ENCODE data around the gene DLG5.
"Not testable (repeated sequence)": the region's sequence is repeated elsewhere in the genome, so short reads cannot be mapped to it uniquely, and the experiment has no call there.

Gene DLG5

GRCh38 chr10:77770868-77771175 is 155.7 kb downstream of the DLG5 start:
- Histone ChIP-seq H3K27ac (no peak overlapping the region), H3K4me3 (no peak overlapping the region), H3K27me3 (no peaks in the 10 kb centered on the region), H3K4me2 (no peak overlapping the region), H3K9me3 (no peaks in the 10 kb centered on the region), H3K36me3 (no peaks in the 10 kb centered on the region), H3K9ac (no peak overlapping the region), H4K20me1 (no peaks in the 10 kb centered on the region), H3K4me1 (peaks cover 6% of the 10 kb centered on the region)
- TF ChIP-seq Cebpa-rat (IDR thresholded peaks at IDR 0.05): no peak

GRCh38 chr10:77770081-77770867 is 156.3 kb downstream of the DLG5 start:
- Histone ChIP-seq H3K4me1 (peaks cover 6% of the 10 kb centered on the region), H3K4me2 (no peak overlapping the region), H3K27ac (no peak overlapping the region), H4K20me1 (no peaks in the 10 kb centered on the region), H3K27me3 (no peaks in the 10 kb centered on the region), H3K9me3 (no peaks in the 10 kb centered on the region), H3K4me3 (no peak overlapping the region), H3K36me3 (no peaks in the 10 kb centered on the region), H3K9ac (no peak overlapping the region)
- TF ChIP-seq Cebpa-rat (IDR thresholded peaks at IDR 0.05): no peak

- no peaks in the 10 kb centered on the region for H3K9me3 ChIP-seq
- TF ChIP-seq Cebpa-rat (IDR thresholded peaks at IDR 0.05): no peak
Measured at GRCh38 chr10:77768039-77768438, 158.5 kb downstream of the DLG5 start.

GRCh38 chr10:77763453-77764430 is 162.8 kb downstream of the DLG5 start:
- TF ChIP-seq Cebpa-rat (IDR thresholded peaks at IDR 0.05): no peak
- Histone ChIP-seq H4K20me1 (no peaks in the 10 kb centered on the region), H3K4me3 (no peak overlapping the region), H3K4me2 (peak overlapping the region; percentile 44; the same call in 1 of the 2 replicates), H3K9me3 (no peaks in the 10 kb centered on the region), H3K4me1 (peaks cover 9% of the 10 kb centered on the region), H3K27me3 (no peaks in the 10 kb centered on the region), H3K9ac (no peak overlapping the region), H3K27ac (no peak overlapping the region), H3K36me3 (no peaks in the 10 kb centered on the region)

More at GRCh38 chr10:77768039-77768438, 158.5 kb downstream of the DLG5 start:
- no peaks in the 10 kb centered on the region for H3K36me3 ChIP-seq
- H3K4me3 ChIP-seq: no peak overlapping the region
- H3K9ac ChIP-seq: no peak overlapping the region
- no peaks in the 10 kb centered on the region for H3K27me3 ChIP-seq
- H3K4me1 ChIP-seq: peaks cover 16% of the 10 kb centered on the region
- H3K4me2 ChIP-seq: no peak overlapping the region
- no peaks in the 10 kb centered on the region for H4K20me1 ChIP-seq
- H3K27ac ChIP-seq: no peak overlapping the region

- not testable (repeated sequence) for H3K9me3 ChIP-seq, H4K20me1 ChIP-seq, H3K27ac ChIP-seq, H3K27me3 ChIP-seq, H3K4me1 ChIP-seq, H3K36me3 ChIP-seq, H3K4me2 ChIP-seq, H3K9ac ChIP-seq, H3K4me3 ChIP-seq
Measured at GRCh38 chr10:77758406-77758805, 168.1 kb downstream of the DLG5 start.

GRCh38 chr10:77756319-77757232 is 170.0 kb downstream of the DLG5 start:
- no peaks in the 10 kb centered on the region for H3K36me3 ChIP-seq
- no peak overlapping the region for H3K4me2 ChIP-seq
- no peak overlapping the region for H3K9ac ChIP-seq
- H3K4me3 ChIP-seq: no peak overlapping the region
- no peaks in the 10 kb centered on the region for H3K4me1 ChIP-seq
- no peaks in the 10 kb centered on the region for H4K20me1 ChIP-seq
- TF ChIP-seq Cebpa-rat (IDR thresholded peaks at IDR 0.05): no peak
- H3K27me3 ChIP-seq: no peaks in the 10 kb centered on the region
- H3K27ac ChIP-seq: no peak overlapping the region
- no peaks in the 10 kb centered on the region for H3K9me3 ChIP-seq

GRCh38 chr10:77746047-77746707 is 180.4 kb downstream of the DLG5 start:
- Histone ChIP-seq H3K4me2 (no peak overlapping the region), H3K27ac (no peak overlapping the region), H3K36me3 (no peaks in the 10 kb centered on the region), H3K4me3 (no peak overlapping the region), H3K27me3 (no peaks in the 10 kb centered on the region), H3K9ac (no peak overlapping the region), H4K20me1 (no peaks in the 10 kb centered on the region), H3K9me3 (peaks cover 13% of the 10 kb centered on the region), H3K4me1 (no peaks in the 10 kb centered on the region)
- TF ChIP-seq Cebpa-rat (IDR thresholded peaks at IDR 0.05): no peak

GRCh38 chr10:77744245-77744644 is 182.3 kb downstream of the DLG5 start:
- H3K9me3 ChIP-seq: peaks cover 12% of the 10 kb centered on the region
- no peak overlapping the region for H3K27ac ChIP-seq
- H3K27me3 ChIP-seq: no peaks in the 10 kb centered on the region
- TF ChIP-seq Cebpa-rat (IDR thresholded peaks at IDR 0.05): no peak
- H4K20me1 ChIP-seq: no peaks in the 10 kb centered on the region
- H3K4me1 ChIP-seq: no peaks in the 10 kb centered on the region
- no peak overlapping the region for H3K4me2 ChIP-seq
- no peaks in the 10 kb centered on the region for H3K36me3 ChIP-seq
- no peak overlapping the region for H3K4me3 ChIP-seq
- H3K9ac ChIP-seq: no peak overlapping the region

- TF ChIP-seq Cebpa-rat (IDR thresholded peaks at IDR 0.05): no peak
- H3K9ac ChIP-seq: no peak overlapping the region
- H3K4me1 ChIP-seq: no peaks in the 10 kb centered on the region
- H3K27me3 ChIP-seq: no peaks in the 10 kb centered on the region
- no peaks in the 10 kb centered on the region for H3K36me3 ChIP-seq
- H3K4me3 ChIP-seq: no peak overlapping the region
- H3K4me2 ChIP-seq: no peak overlapping the region
- H4K20me1 ChIP-seq: no peaks in the 10 kb centered on the region
- peaks cover 17% of the 10 kb centered on the region for H3K9me3 ChIP-seq
- no peak overlapping the region for H3K27ac ChIP-seq
Measured at GRCh38 chr10:77742172-77742571, 184.4 kb downstream of the DLG5 start.
